Brain microvascular endothelial cell (primary cell): ENCODE results near the gene ASB1.
A peak's percentile ranks its signal among the peaks of the same experiment; 100 is the strongest.

ENCODE experiments used
- DNase-seq: peaks from one replicate; pipeline ENCODE4 v3.0.0-alpha.2; 2020
- H3K27ac ChIP-seq: fragments of 250-450 bp; sonication (Bioruptor Pico); 2 replicates; pipeline ENCODE4 v1.5.1; 2020; ENCODE audit warnings: mild to moderate bottlenecking, moderate library complexity
- H3K27me3 ChIP-seq: fragments of 250-450 bp; sonication (Bioruptor Pico); replicated peaks from 2 replicates; pipeline ENCODE4 v1.5.1; 2020; ENCODE audit warnings: mild to moderate bottlenecking
- H3K36me3 ChIP-seq: fragments of 250-450 bp; sonication (Bioruptor Pico); replicated peaks from 2 replicates; pipeline ENCODE4 v1.5.1; 2020; ENCODE audit warnings: mild to moderate bottlenecking
- H3K4me3 ChIP-seq: 2 replicates; pipeline ENCODE4 v1.5.1; 2011; ENCODE audit warnings: low read depth, mild to moderate bottlenecking, control low read depth, low read length, moderate library complexity
- in situ Hi-C: cut with HindIII; loops from 2 replicates; pipeline ENCODE4 v1.10.0; 2017; ENCODE audit warnings: low sequenced_read_pairs, low pct_ligation_motif_present
- TF ChIP-seq, protein P1 (sequence below): IDR thresholded peaks from 2 replicates; pipeline ENCODE4 v1.5.1; 2011; ENCODE audit warnings: low read depth, mild to moderate bottlenecking, moderate library complexity, low read length, control low read depth, inconsistent platforms; ENCODE audit errors: missing control alignments

The ASB1 gene

DNA sequence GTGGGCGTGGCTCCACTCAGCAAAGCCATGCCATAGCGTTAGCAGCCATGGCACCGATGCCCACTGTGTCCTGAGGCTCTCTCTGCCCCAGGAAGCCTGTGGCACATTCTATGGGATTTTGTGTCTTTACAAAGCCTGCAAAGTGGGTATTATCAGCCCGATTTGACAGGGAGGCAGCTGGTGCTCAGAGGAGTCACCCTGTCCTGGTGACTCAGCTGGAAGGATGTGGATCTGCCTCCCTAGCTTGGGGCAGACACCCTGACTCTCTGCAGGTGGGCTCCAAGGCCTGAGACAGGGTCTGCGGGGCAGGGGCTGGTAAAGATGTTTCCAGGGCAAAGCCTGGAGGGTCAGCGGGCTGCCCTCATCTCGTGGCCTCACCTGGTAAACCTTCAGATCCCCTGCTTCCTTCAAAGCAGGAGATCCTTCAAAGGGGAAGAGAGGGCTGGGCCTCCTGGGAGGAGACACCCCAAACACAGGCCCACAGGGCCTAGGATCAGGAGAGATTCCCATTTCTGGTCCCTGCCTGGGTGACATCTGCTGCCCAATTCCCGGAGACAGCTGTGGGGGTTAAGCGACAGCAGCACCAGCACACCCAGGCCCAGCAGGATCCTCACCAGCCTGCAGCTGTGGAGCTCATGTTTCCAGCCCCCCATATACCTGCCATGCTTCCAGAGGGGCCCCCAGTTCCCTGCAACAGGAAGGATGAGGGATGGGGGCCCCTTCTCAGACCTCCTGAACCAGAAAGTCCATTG lies 3.0 kb upstream of the ASB1 start:
- no peaks in the 10 kb centered on the region for H3K27me3 ChIP-seq
- TF ChIP-seq, protein P1, sequence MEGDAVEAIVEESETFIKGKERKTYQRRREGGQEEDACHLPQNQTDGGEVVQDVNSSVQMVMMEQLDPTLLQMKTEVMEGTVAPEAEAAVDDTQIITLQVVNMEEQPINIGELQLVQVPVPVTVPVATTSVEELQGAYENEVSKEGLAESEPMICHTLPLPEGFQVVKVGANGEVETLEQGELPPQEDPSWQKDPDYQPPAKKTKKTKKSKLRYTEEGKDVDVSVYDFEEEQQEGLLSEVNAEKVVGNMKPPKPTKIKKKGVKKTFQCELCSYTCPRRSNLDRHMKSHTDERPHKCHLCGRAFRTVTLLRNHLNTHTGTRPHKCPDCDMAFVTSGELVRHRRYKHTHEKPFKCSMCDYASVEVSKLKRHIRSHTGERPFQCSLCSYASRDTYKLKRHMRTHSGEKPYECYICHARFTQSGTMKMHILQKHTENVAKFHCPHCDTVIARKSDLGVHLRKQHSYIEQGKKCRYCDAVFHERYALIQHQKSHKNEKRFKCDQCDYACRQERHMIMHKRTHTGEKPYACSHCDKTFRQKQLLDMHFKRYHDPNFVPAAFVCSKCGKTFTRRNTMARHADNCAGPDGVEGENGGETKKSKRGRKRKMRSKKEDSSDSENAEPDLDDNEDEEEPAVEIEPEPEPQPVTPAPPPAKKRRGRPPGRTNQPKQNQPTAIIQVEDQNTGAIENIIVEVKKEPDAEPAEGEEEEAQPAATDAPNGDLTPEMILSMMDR, result no peak
- no peaks in the 10 kb centered on the region for H3K36me3 ChIP-seq
- peak overlapping the region; percentile 45 for H3K27ac ChIP-seq
- in situ Hi-C loops, result no loop called here
- H3K4me3 ChIP-seq, result no peak overlapping the region
- DNase-seq, result no peak

GRCh38 chr2:238424313-238424700 lies 2.4 kb upstream of the ASB1 start:
- TF ChIP-seq, protein P1, result no peak
- in situ Hi-C loops, result no loop called here
- Histone ChIP-seq H3K4me3 (no peak overlapping the region), H3K27ac (peak overlapping the region; percentile 45), H3K36me3 (no peaks in the 10 kb centered on the region), H3K27me3 (no peaks in the 10 kb centered on the region)
- no peak for DNase-seq

DNA sequence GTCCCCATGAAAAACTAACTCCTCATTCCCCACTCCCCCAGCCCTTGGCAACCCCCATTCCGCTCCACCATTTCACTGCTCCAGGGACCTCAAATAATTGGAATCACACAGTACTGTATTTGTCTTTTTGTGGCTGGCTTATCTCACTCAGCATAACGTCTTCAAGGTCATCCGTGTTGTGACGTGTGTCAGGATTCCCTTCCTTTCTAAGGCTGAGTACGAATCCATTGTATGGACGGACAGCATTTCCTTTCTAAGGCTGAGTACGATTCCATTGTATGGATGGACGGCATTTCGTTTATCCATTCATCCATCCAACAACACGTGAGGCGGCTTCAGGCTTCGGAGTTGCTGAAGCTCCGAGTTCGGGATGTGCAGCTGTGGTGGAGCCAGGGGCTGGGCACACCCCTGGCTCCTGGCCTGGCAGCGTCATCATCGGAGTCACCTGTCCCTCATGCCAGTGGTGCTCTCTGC lies 1.2 kb upstream of the ASB1 start:
- in situ Hi-C loops, result no loop called here
- Histone ChIP-seq H3K27me3 (no peaks in the 10 kb centered on the region), H3K27ac (peak overlapping the region; percentile 96), H3K4me3 (peak overlapping the region; percentile 81), H3K36me3 (peaks cover 4% of the 10 kb centered on the region)
- TF ChIP-seq, protein P1, result no peak
- DNase-seq, result no peak

GRCh38 chr2:238425979-238426567 lies 654 bp upstream of the ASB1 start:
- DNase-seq, result peak; percentile 92
- H3K27me3 ChIP-seq, result no peaks in the 10 kb centered on the region
- peak overlapping the region; percentile 96 for H3K27ac ChIP-seq
- peaks cover 8% of the 10 kb centered on the region for H3K36me3 ChIP-seq
- TF ChIP-seq, protein P1, result no peak
- in situ Hi-C loops, result no loop called here
- peak overlapping the region; percentile 81 for H3K4me3 ChIP-seq

DNA sequence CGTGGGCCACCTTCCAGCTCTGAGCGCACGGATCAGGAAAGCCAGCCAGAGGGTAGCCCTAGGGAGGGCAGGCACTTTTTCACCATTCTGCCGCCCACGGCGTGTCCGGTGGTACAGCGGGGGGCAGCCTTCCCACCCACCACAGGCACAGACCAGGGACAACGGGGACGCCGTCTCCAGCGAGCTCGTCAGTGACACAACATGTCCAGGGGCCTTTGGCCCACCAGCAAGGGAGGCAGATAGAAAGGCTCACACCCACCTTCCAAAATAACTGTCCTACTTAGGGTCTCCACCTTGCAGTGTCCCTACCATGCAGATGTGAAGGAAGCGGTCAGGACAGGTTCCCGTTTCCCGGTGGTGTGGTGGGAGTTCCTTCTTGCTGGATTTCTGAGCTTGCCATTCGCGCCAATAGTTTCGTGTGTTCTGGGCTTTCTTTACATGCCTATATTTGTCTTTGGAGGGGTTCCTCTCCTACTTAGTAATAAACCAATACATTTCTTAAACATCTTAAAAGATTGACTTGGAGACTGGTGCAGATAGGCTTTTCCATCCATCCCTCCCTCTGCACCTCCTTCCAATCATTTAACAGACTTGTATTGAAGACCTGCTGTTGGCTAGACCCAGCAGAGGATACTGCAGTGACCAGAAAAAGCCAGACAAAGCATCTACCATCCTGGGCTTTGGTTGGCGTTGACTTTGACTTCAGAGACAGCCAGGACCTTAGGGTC lies 872 bp downstream of the ASB1 start:
- TF ChIP-seq, protein P1, result no peak
- H3K36me3 ChIP-seq, result peaks cover 8% of the 10 kb centered on the region
- no peak for DNase-seq
- peak overlapping the region; percentile 96 for H3K27ac ChIP-seq
- in situ Hi-C loops, result no loop called here
- peak overlapping the region; percentile 81 for H3K4me3 ChIP-seq
- H3K27me3 ChIP-seq, result no peaks in the 10 kb centered on the region
